ENCODE data around the gene GATAD1. TPM values are rescaled to one million over a fixed set of nuclear protein-coding genes. Genes with fewer than 3 reads are reported as not detected.

Gene GATAD1, protein sequence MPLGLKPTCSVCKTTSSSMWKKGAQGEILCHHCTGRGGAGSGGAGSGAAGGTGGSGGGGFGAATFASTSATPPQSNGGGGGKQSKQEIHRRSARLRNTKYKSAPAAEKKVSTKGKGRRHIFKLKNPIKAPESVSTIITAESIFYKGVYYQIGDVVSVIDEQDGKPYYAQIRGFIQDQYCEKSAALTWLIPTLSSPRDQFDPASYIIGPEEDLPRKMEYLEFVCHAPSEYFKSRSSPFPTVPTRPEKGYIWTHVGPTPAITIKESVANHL
- 14.0 and 16.9 TPM in 2 replicates for total RNA-seq

DNA sequence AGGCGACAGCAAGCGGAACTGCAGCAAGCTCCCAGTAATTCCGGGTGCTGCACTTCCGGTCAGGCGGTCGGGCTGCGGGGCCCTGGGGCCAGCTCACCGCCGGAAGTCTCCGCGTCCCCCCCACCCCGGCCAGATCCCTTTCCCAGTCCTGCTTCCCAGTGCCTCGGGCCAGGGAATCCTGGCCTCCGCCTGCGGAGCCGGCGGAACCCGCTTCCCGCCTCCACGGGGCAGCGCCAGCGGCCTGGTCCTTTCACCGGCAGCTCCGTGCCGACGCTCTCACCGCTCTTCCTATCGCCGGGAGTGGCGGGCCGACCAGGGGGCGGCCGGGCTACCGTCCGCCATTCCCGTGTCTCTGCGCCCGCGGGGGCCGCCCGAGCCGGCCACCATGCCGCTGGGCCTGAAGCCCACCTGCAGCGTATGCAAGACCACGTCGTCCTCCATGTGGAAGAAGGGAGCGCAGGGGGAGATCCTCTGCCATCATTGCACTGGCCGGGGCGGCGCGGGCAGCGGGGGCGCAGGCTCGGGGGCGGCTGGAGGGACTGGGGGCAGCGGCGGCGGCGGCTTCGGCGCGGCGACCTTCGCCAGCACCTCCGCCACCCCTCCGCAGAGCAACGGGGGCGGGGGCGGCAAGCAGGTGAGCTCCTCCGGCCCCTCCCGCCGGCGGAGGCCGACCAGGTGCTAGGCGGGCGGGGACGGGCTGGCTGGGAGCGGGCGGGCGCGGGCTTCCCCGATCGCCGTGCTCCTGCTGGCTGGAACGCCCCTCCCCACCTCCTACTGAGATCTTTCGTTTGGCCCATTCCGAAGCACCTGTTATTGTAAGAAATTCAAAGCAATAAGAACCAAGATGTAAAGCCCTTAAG lies at the start of gene GATAD1:
GATAD1 (plus strand) TSS at position 138 of the 860 bp plus-strand sequence; CDS start at position 386, 248 bp downstream.

DNA sequence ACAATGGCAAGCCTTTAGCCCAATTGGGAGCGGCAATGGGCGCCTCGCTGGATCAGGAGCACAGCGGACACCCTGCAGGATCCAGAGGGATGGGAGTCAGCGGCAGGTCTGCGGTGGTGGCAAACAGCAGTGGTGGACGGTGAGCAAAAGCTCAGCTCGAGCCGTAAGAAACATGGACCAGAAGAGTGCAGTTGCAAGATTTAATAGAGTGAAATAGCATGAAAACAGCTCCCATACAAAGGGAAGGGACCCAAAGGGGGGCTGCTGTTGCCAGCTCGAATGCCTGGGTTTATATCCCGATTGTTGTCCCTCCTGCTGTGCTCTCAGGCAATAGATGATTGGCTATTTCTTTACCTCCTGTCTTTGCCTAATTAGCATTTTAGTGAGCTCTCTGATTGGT lies 30.4 kb downstream of the GATAD1 start, which contains the start of gene ERVW-1:
ERVW-1 (minus strand) TSS at position 266 of the 400 bp plus-strand sequence. CDS start 7,565 bp downstream, outside the sequence.

Other genes with a start within 250 kb of the GATAD1 start
- 32.0 and 43.1 TPM in 2 replicates for gene KRIT1, start 201.6 kb upstream of the GATAD1 start, total RNA-seq
- gene ANKIB1, start 201.5 kb upstream of the GATAD1 start, total RNA-seq: 27.8 and 32.5 TPM in 2 replicates
- gene ERVW-1, start 30.5 kb downstream of the GATAD1 start, total RNA-seq: not detected in 2 replicates
- gene PEX1, start 81.0 kb downstream of the GATAD1 start, total RNA-seq: 11.2 and 15.7 TPM in 2 replicates
- gene RBM48, start 81.3 kb downstream of the GATAD1 start, total RNA-seq: 11.7 TPM in 2 replicates
- 10.7 and 12.5 TPM in 2 replicates for gene FAM133B, start 142.9 kb downstream of the GATAD1 start, total RNA-seq

Measured in dermis lymphatic vessel endothelial cell (primary cell).